B cell (primary cell): ENCODE measurements around the gene DPP4. TPM values are rescaled to one million over a fixed set of nuclear protein-coding genes. Genes with fewer than 3 reads are reported as not detected.

ENCODE experiments used
- ATAC-seq: fragments of 200-7000 bp; cut with Tn5 transposase; one replicate; pipeline ENCODE4 v1.10.0; 2021; ENCODE audit warnings: low read depth, mild to moderate bottlenecking, moderate number of reproducible peaks, moderate library complexity
- CTCF ChIA-PET: fragments of 350-600 bp; sonication (Branson Sonifier 250); formaldehyde crosslinking; loops from one replicate; lab custom pipeline; 2021; ENCODE audit warnings: antibody characterized with exemption, inconsistent platforms; lab: Charles Lee
- POLR2A ChIA-PET: fragments of 350-600 bp; sonication (Branson Sonifier 250); formaldehyde crosslinking; loops from one replicate; lab custom pipeline; 2021; ENCODE audit warnings: antibody characterized with exemption; lab: Charles Lee
- DNase-seq: peaks from one replicate; pipeline ENCODE4 v3.0.0; 2013
- H2AFZ ChIP-seq: 2 replicates; pipeline ENCODE4 v1.6.1; 2012; ENCODE audit warnings: mild to moderate bottlenecking, low read depth, low read length; ENCODE audit not compliant: insufficient read depth, poor library complexity, severe bottlenecking
- H3K27ac ChIP-seq, 2 donors: 1 replicate in 1 of 2; 2 replicates in 1 of 2; pipeline ENCODE4 v1.5.1; 2012 to 2013; ENCODE audit warnings: low read length in 2 of 2, mild to moderate bottlenecking in 2 of 2, moderate library complexity in 1 of 2
- H3K27me3 ChIP-seq, 4 experiments: fragments of 200-600 bp in 1 of 4; sonication (generic) in 1 of 4; replicated peaks in 1 of 4; 1 replicate in 2 of 4; 2 replicates in 2 of 4; pipeline versions ENCODE4 v1.6.1 to v1.7.0; 2013 to 2016; ENCODE audit warnings: low read length in 3 of 4, mild to moderate bottlenecking in 2 of 4, mixed read lengths in 1 of 4, moderate library complexity in 1 of 4; ENCODE audit not compliant: insufficient read depth in 4 of 4, control insufficient read depth in 3 of 4; ENCODE audit errors: control extremely low read depth in 1 of 4
- H3K36me3 ChIP-seq, 2 experiments: replicated peaks in 1 of 2; 1 replicate in 1 of 2; 2 replicates in 1 of 2; pipeline versions ENCODE4 v1.6.1 to v1.7.1; 2013; ENCODE audit warnings: low read length in 1 of 2; ENCODE audit not compliant: insufficient read depth in 2 of 2, control insufficient read depth in 1 of 2; ENCODE audit errors: control extremely low read depth in 1 of 2, extremely low read depth in 1 of 2
- H3K4me1 ChIP-seq, 2 donors: fragments of 200-600 bp in 1 of 2; sonication (generic) in 1 of 2; 1 replicate in 1 of 2; 2 replicates in 1 of 2; pipeline versions ENCODE4 v1.5.1 to v1.6.1; 2013 to 2017; ENCODE audit warnings: low read length in 2 of 2; ENCODE audit not compliant: control insufficient read depth in 2 of 2, insufficient read depth in 2 of 2
- H3K4me2 ChIP-seq: replicated peaks from 2 replicates; pipeline ENCODE3; 2012; ENCODE audit warnings: mild to moderate bottlenecking, low read depth, low read length; ENCODE audit not compliant: poor library complexity, severe bottlenecking
- H3K4me3 ChIP-seq, 5 experiments: fragments of 200-600 bp in 1 of 5; sonication (generic) in 1 of 5; 1 replicate in 3 of 5; 2 replicates in 2 of 5; pipeline versions ENCODE4 v1.5.1 to v1.7.0; 2011 to 2016; ENCODE audit warnings: low read length in 4 of 5, mild to moderate bottlenecking in 4 of 5, low read depth in 2 of 5, control low read depth in 1 of 5, moderate library complexity in 1 of 5; ENCODE audit not compliant: insufficient read depth in 1 of 5; ENCODE audit errors: control extremely low read depth in 1 of 5, extremely low read depth in 1 of 5
- H3K79me2 ChIP-seq: fragments of 200-600 bp; sonication (generic); one replicate; pipeline ENCODE4 v1.6.0; 2016; ENCODE audit warnings: low read length; ENCODE audit not compliant: control insufficient read depth, insufficient read depth
- H3K9ac ChIP-seq: fragments of 200-600 bp; sonication (generic); 2 replicates; pipeline ENCODE4 v1.6.1; 2017; ENCODE audit warnings: mild to moderate bottlenecking, low read length, moderate library complexity
- H3K9me3 ChIP-seq, 3 donors: one replicate each; pipeline versions ENCODE4 v1.6.1 to v1.7.1; 2013; ENCODE audit warnings: low read length in 2 of 3; ENCODE audit not compliant: control insufficient read depth in 2 of 3, insufficient read depth in 1 of 3; ENCODE audit errors: control extremely low read depth in 1 of 3
- H4K20me1 ChIP-seq: 2 replicates; pipeline ENCODE4 v1.6.0; 2012; ENCODE audit warnings: mild to moderate bottlenecking, low read length; ENCODE audit not compliant: insufficient read depth, control insufficient read depth, poor library complexity, severe bottlenecking
- H3K27ac Mint-ChIP-seq: one replicate; pipeline ENCODE4 v1.8.0; 2021; ENCODE audit warnings: mixed read lengths
- H3K27me3 Mint-ChIP-seq: one replicate; pipeline ENCODE4 v1.8.0; 2021; ENCODE audit warnings: mixed read lengths
- H3K4me1 Mint-ChIP-seq: one replicate; pipeline ENCODE4 v1.8.0; 2021; ENCODE audit warnings: mixed read lengths
- H3K4me3 Mint-ChIP-seq: one replicate; pipeline ENCODE4 v1.8.0; 2021; ENCODE audit warnings: mixed read lengths
- H3K9me3 Mint-ChIP-seq: one replicate; pipeline ENCODE4 v1.8.0; 2022; ENCODE audit warnings: mixed read lengths; ENCODE audit not compliant: insufficient read depth
- CTCF ChIP-seq: fragments of 200-600 bp; IDR thresholded peaks from one replicate; pipeline ENCODE4 v1.8.0; 2022; ENCODE audit warnings: antibody characterized with exemption, mild to moderate bottlenecking
- EZH2 ChIP-seq: IDR thresholded peaks from 2 replicates; pipeline ENCODE4 v1.6.1; 2012; ENCODE audit warnings: borderline replicate concordance, low read depth, mild to moderate bottlenecking, moderate library complexity, low read length; ENCODE audit not compliant: insufficient read depth, poor library complexity, severe bottlenecking
- WGBS: methylation state at CpG from one replicate; pipeline ENCODE4 v1.1.5; 2013; ENCODE audit warnings: missing lambda C conversion rate; ENCODE audit not compliant: insufficient coverage; 5-methylcytosine and 5-hydroxymethylcytosine counted together
- intact Hi-C: fragments of 100-400 bp; cut with micrococcal nuclease; formaldehyde crosslinking; loops from one replicate; pipeline ENCODE4 v1.10.0; 2022
- polyA plus RNA-seq: library from polyadenylated mRNA; depleted of rRNA; stranded (reverse); fragments of >200 nt; gene quantifications from 2 replicates; pipeline ENCODE4 v1.2.3, GENCODE V29; 2012
- total RNA-seq, 2 donors: library from RNA; stranded (reverse); fragments of 120-200 nt in 1 of 2; gene quantifications; 1 replicate in 1 of 2; 2 replicates in 1 of 2; pipeline versions ENCODE4 v1.2.3 to v1.2.4, GENCODE V29; 2013 to 2022

DPP4 gene
- total and polyA plus RNA-seq, 2 donors (not counting 1 experiment from before 2014, with no cell fraction given): 0.18 to 1.2 TPM

DNA sequence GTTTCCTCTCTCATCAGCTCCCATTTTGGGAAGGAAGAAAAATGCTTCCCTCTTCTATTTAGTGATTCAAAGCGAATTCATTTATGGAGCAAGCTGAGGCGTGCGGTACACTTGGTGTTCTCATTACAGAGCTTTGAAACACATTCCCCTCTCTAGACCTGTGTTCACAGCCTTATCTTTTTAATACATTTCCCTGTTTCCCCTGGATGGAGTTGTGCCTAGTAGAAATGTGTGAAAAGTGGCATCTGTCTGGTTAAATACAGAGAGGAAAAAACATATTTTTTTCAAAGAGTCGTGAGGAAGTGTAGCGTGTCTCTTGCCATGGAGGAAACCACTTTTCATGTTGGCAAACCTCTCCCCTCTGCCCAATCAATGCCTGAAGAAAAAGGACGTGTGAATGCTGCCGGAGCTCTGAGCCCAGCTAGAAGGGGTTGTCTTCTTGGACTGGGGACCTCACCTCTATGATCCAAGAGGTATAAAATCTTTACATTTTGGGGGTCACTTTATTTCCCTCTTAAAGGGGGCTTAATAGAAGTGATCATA lies 52.4 kb downstream of the DPP4 start:
- Mint-ChIP-seq H3K4me1 (no peaks in the 10 kb centered on the region), H3K27me3 (peaks cover 21% of the 10 kb centered on the region), H3K4me3 (no peak overlapping the region)

DNA sequence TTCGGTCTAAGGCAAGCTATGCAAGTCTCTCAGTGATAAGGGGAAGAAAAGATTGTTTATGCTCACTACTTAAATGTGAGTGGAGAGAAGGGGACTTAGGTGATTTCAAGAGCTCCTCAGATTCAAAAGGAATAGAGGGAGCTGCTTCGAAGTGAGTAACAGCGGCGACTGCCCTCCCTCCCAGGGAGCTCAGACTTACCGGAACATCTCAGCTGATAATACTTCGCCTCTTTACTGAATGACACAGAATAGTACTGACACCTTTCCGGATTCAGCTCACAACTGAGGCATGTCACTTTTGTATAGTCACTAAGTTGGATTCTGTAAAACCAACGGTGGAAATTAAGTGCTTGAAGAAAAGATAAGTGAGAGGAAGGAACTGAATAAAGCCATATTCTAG lies 55.5 kb downstream of the DPP4 start:
- no peak for ATAC-seq

More for the DNA sequence above, 52.4 kb downstream of the DPP4 start:
- Histone ChIP-seq H3K4me1 (no peaks in the 10 kb centered on the region), H3K4me3 (no peak overlapping the region), H3K79me2 (no peaks in the 10 kb centered on the region), H3K36me3 (no peaks in the 10 kb centered on the region), H3K4me2 (no peak overlapping the region), H2AFZ (no peak overlapping the region), H3K27me3 (no peaks in the 10 kb centered on the region), H4K20me1 (no peaks in the 10 kb centered on the region), H3K9ac (no peak overlapping the region), H3K27ac (no peak overlapping the region), H3K9me3 (no peaks in the 10 kb centered on the region)
- ChIA-PET POLR2A (no interaction called here), CTCF (no interaction called here)
- TF ChIP-seq EZH2 (no peak), CTCF (no peak)
- ATAC-seq (no peak), DNase-seq (no peak)
- H3K9me3 Mint-ChIP-seq: no peaks in the 10 kb centered on the region
- 72% methylated on average over 5 of the region's 7 CpGs for whole genome bisulfite sequencing
- no peak overlapping the region for H3K27ac Mint-ChIP-seq
- intact Hi-C loops: no loop called here

More for the DNA sequence above, 55.5 kb downstream of the DPP4 start:
- TF ChIP-seq CTCF (no peak), EZH2 (no peak)
- Mint-ChIP-seq H3K4me3 (no peak overlapping the region), H3K27ac (no peak overlapping the region), H3K4me1 (peaks cover under 1% of the 10 kb centered on the region), H3K27me3 (peaks cover 21% of the 10 kb centered on the region), H3K9me3 (no peaks in the 10 kb centered on the region)
- Histone ChIP-seq H3K4me3 (no peak overlapping the region), H3K4me1 (no peaks in the 10 kb centered on the region), H3K27me3 (no peaks in the 10 kb centered on the region), H3K9ac (no peak overlapping the region), H3K79me2 (no peaks in the 10 kb centered on the region), H3K36me3 (no peaks in the 10 kb centered on the region), H3K4me2 (no peak overlapping the region), H3K9me3 (no peaks in the 10 kb centered on the region), H3K27ac (no peak overlapping the region), H4K20me1 (no peaks in the 10 kb centered on the region), H2AFZ (no peak overlapping the region)
- CTCF ChIA-PET: interaction anchor here (1.3 kb wide), 1 partner anchor 11 kb away, joined by 4 read pairs; no protein-coding TSS in a partner anchor
- 100% methylated on average over 1 of the region's 8 CpGs for WGBS
- intact Hi-C loops: no loop called here
- no peak for DNase-seq
- POLR2A ChIA-PET: no interaction called here
